HG03039 (cell line): ENCODE results near the gene LHX4.
"Not testable (repeated sequence)": the region's sequence is repeated elsewhere in the genome, so short reads cannot be mapped to it uniquely, and the experiment has no call there.

Experiments
- ATAC-seq: cut with Tn5 transposase; IDR thresholded peaks from one replicate; pipeline ENCODE4 v1.9.1; 2021; ENCODE audit warnings: mild to moderate bottlenecking, moderate library complexity; ENCODE audit not compliant: unreplicated experiment

LHX4 gene

GRCh38 chr1:180196436-180197003 lies 33.5 kb upstream of the LHX4 start:
- no peak for ATAC-seq

- no peak for ATAC-seq
These were observed 32.8 kb upstream of the LHX4 start for GRCh38 chr1:180197231-180197630.

GRCh38 chr1:180198196-180198595 lies 31.9 kb upstream of the LHX4 start:
- no peak for ATAC-seq

- ATAC-seq: no peak
These were observed 31.5 kb upstream of the LHX4 start for GRCh38 chr1:180198611-180199010.

- ATAC-seq: no peak
These were observed 31.0 kb upstream of the LHX4 start for GRCh38 chr1:180199018-180199417.

GRCh38 chr1:180201451-180202200 lies 28.4 kb upstream of the LHX4 start:
- no peak for ATAC-seq

GRCh38 chr1:180202588-180202987 lies 27.5 kb upstream of the LHX4 start:
- ATAC-seq: not testable (repeated sequence)

GRCh38 chr1:180204231-180204630 lies 25.8 kb upstream of the LHX4 start:
- no peak for ATAC-seq

- ATAC-seq: no peak
These were observed 23.5 kb upstream of the LHX4 start for GRCh38 chr1:180206581-180206980.

GRCh38 chr1:180208264-180208663 lies 21.8 kb upstream of the LHX4 start:
- ATAC-seq: no peak

GRCh38 chr1:180210008-180210620 lies 19.9 kb upstream of the LHX4 start:
- no peak for ATAC-seq

- ATAC-seq: no peak
These were observed 18.8 kb upstream of the LHX4 start for GRCh38 chr1:180211156-180211859.

- ATAC-seq: no peak
These were observed 18.2 kb upstream of the LHX4 start for GRCh38 chr1:180211860-180212229.

GRCh38 chr1:180213401-180214170 lies 16.5 kb upstream of the LHX4 start:
- ATAC-seq: no peak

- no peak for ATAC-seq
These were observed 14.0 kb upstream of the LHX4 start for GRCh38 chr1:180215856-180216625.

- no peak for ATAC-seq
These were observed 13.1 kb upstream of the LHX4 start for GRCh38 chr1:180217006-180217405.

- no peak for ATAC-seq
These were observed 11.0 kb upstream of the LHX4 start for GRCh38 chr1:180218806-180219765.

- ATAC-seq: no peak
These were observed 10.3 kb upstream of the LHX4 start for GRCh38 chr1:180219776-180220175.

GRCh38 chr1:180221462-180221861 lies 8.6 kb upstream of the LHX4 start:
- ATAC-seq: no peak
